OCI-LY7 (cell line): ENCODE measurements around the gene TMEM178B. TPM values are rescaled to one million over a fixed set of nuclear protein-coding genes. Genes with fewer than 3 reads are reported as not detected.

ENCODE experiments used
- BruUV-seq: library from RNA; stranded (reverse); fragments of 400-500 nt; replicated peaks from 2 replicates; lab custom pipeline; 2021; lab: Mats Ljungman, UMichigan
- CTCF ChIA-PET: fragments of 300-600 bp; sonication (Branson Sonifier 250); formaldehyde crosslinking; loops from one replicate; lab custom pipeline; 2022; ENCODE audit warnings: antibody characterized with exemption; ENCODE audit not compliant: unreplicated experiment; lab: Charles Lee
- POLR2A ChIA-PET: fragments of 300-600 bp; sonication (Branson Sonifier 250); formaldehyde crosslinking; loops from one replicate; lab custom pipeline; 2022; ENCODE audit warnings: antibody characterized with exemption; lab: Charles Lee
- DNase-seq: peaks from one replicate; pipeline ENCODE4 v3.0.0-alpha.2; 2015; ENCODE audit warnings: low spot score
- H2AFZ ChIP-seq: fragments of 200-600 bp; sonication (generic), shearing (Covaris generic); 2 replicates; pipeline ENCODE4 v1.6.1; 2014; ENCODE audit warnings: mild to moderate bottlenecking, antibody characterized with exemption, low read length, moderate library complexity
- H3K27ac ChIP-seq: fragments of 200-600 bp; sonication (generic); 2 replicates; pipeline ENCODE4 v1.5.1; 2014; ENCODE audit warnings: mixed run types, low read depth, mild to moderate bottlenecking, moderate library complexity, low read length, inconsistent platforms; ENCODE audit not compliant: poor library complexity, severe bottlenecking
- H3K36me3 ChIP-seq: fragments of 200-600 bp; sonication (generic); 2 replicates; pipeline ENCODE4 v1.6.1; 2014; ENCODE audit warnings: mild to moderate bottlenecking, antibody characterized with exemption, low read length, moderate library complexity, mixed read lengths; ENCODE audit not compliant: insufficient read depth
- H3K4me1 ChIP-seq: fragments of 200-600 bp; sonication (generic); 2 replicates; pipeline ENCODE4 v1.5.1; 2014; ENCODE audit warnings: mild to moderate bottlenecking, low read length; ENCODE audit not compliant: insufficient read depth, poor library complexity, severe bottlenecking
- H3K4me2 ChIP-seq: fragments of 200-600 bp; sonication (generic); 2 replicates; pipeline ENCODE4 v1.6.1; 2014; ENCODE audit warnings: mild to moderate bottlenecking, low read length
- H3K4me3 ChIP-seq: fragments of 200-600 bp; sonication (generic); 2 replicates; pipeline ENCODE4 v1.5.1; 2014; ENCODE audit warnings: mild to moderate bottlenecking, low read depth, low read length; ENCODE audit not compliant: poor library complexity, severe bottlenecking
- H3K79me2 ChIP-seq: fragments of 200-600 bp; sonication (generic); 2 replicates; pipeline ENCODE4 v1.6.1; 2016; ENCODE audit warnings: low read depth, mild to moderate bottlenecking, low read length, moderate library complexity, mixed read lengths; ENCODE audit not compliant: insufficient read depth
- H3K9me2 ChIP-seq: fragments of 200-600 bp; sonication (generic); 2 replicates; pipeline ENCODE4 v1.6.1; 2016; ENCODE audit warnings: mild to moderate bottlenecking, low read length, mixed read lengths; ENCODE audit not compliant: insufficient read depth
- H3K9me3 ChIP-seq: fragments of 200-600 bp; sonication (generic); 2 replicates; pipeline ENCODE4 v1.6.1; 2014; ENCODE audit warnings: mild to moderate bottlenecking, mixed run types, low read length, mixed read lengths
- H4K20me1 ChIP-seq: fragments of 200-600 bp; sonication (generic); 2 replicates; pipeline ENCODE4 v1.6.1; 2014; ENCODE audit warnings: mild to moderate bottlenecking, antibody characterized with exemption, low read length, moderate library complexity, mixed read lengths; ENCODE audit not compliant: insufficient read depth
- EZH2phosphoT487 ChIP-seq: fragments of 200-600 bp; sonication (generic); IDR thresholded peaks from 2 replicates; pipeline ENCODE4 v1.6.1; 2018; ENCODE audit warnings: low read depth, borderline replicate concordance, mild to moderate bottlenecking, mixed run types, antibody characterized with exemption, low read length, moderate library complexity, mixed read lengths
- intact Hi-C: fragments of 100-400 bp; cut with micrococcal nuclease; formaldehyde crosslinking; loops from one replicate; pipeline ENCODE4 v1.10.0; 2022; ENCODE audit not compliant: unreplicated experiment
- total RNA-seq, 2 experiments: library from RNA; depleted of rRNA in 1 of 2; stranded (reverse); fragments of >200 nt in 1 of 2; shearing (Covaris generic) in 1 of 2; gene quantifications; 2 replicates each; pipeline ENCODE4 v1.2.3, GENCODE V29; 2014 to 2022
- TF ChIP-seq, protein P1 (sequence below): fragments of 200-600 bp; sonication (generic); conservative IDR thresholded peaks from 2 replicates; pipeline ENCODE4 v1.5.1; 2014; ENCODE audit warnings: mild to moderate bottlenecking, antibody characterized with exemption, low read length, moderate library complexity, mixed read lengths

TMEM178B gene
- total RNA-seq, 2 experiments from 2014 or later, result not detected

DNA sequence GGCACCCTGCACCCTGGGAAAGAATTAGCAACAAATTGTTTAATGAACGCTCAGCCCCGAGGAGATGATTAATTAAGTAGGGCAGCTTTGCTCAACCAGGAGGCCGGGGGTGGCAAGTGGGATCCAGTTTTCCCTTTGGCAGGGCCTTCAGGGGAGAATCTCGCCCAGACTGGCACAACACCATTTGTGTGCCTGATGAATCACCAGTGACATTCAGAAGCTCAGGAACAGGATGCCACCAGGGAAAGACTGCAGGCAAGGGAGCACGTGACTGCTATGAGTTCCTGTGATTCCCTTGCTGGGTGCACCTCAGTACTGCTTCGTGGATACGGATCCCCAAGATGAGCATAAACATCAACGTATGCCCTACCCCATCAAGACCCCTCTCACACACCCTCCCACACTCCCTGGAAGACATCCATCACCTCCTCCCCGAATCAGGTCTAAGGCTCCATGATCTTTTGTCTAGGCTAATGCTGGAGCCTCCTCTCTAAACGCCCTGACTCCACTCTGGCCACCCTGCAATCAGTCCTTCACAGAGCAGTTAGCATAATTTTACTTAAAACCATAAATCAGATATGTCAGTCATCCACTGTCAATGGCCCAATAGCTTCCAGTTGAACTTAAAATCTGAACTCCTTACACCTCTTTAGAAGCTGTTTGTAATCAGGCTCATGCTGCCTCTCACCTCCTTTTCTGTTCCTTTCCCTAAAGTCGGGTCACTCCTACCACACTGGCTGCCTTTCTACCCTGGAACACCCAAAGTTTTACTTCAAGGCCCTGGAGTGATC lies 368.2 kb downstream of the TMEM178B start:
- POLR2A ChIA-PET, result interaction anchor here (0.9 kb wide), 1 partner anchor 11 kb away, joined by 3 read pairs; no protein-coding TSS in a partner anchor
- H3K9me2 ChIP-seq, result no peaks in the 10 kb centered on the region
- no TSS peak for BruUV-seq

DNA sequence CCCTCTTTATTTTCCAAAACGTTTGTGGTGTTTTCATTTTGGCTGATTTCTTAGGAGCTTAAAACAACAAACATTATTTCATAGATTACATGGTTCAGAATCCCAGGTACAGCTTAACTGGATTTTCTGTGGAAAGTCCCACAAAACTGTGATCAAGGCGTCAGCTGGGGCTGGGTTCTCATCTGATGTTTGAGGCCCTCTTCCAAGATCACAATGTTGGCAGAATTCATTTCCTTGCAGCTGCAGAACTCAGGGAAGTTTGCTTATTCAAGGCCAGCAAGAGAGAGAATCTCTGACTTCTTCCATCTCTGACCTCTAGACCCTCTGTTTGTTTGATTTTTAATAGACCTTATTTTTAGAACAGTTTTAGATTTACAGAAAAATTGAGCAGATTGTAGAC lies 368.9 kb downstream of the TMEM178B start:
- no peaks in the 10 kb centered on the region for H3K9me3 ChIP-seq
- H3K4me1 ChIP-seq, result no peaks in the 10 kb centered on the region
- intact Hi-C loops, result no loop called here
- no peak overlapping the region for H3K4me2 ChIP-seq
- H4K20me1 ChIP-seq, result no peaks in the 10 kb centered on the region
- DNase-seq, result no peak
- no peak overlapping the region for H2AFZ ChIP-seq
- no peak overlapping the region for H3K27ac ChIP-seq
- BruUV-seq, result no TSS peak
- no peak for TF ChIP-seq EZH2phosphoT487
- TF ChIP-seq, protein P1, sequence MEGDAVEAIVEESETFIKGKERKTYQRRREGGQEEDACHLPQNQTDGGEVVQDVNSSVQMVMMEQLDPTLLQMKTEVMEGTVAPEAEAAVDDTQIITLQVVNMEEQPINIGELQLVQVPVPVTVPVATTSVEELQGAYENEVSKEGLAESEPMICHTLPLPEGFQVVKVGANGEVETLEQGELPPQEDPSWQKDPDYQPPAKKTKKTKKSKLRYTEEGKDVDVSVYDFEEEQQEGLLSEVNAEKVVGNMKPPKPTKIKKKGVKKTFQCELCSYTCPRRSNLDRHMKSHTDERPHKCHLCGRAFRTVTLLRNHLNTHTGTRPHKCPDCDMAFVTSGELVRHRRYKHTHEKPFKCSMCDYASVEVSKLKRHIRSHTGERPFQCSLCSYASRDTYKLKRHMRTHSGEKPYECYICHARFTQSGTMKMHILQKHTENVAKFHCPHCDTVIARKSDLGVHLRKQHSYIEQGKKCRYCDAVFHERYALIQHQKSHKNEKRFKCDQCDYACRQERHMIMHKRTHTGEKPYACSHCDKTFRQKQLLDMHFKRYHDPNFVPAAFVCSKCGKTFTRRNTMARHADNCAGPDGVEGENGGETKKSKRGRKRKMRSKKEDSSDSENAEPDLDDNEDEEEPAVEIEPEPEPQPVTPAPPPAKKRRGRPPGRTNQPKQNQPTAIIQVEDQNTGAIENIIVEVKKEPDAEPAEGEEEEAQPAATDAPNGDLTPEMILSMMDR, result no peak
- H3K4me3 ChIP-seq, result no peak overlapping the region
- POLR2A ChIA-PET, result interaction anchor here (0.6 to 0.9 kb wide), 2 partner anchors 11 to 739 kb away, joined by 3 to 4 read pairs; no protein-coding TSS in a partner anchor
- no peaks in the 10 kb centered on the region for H3K9me2 ChIP-seq
- CTCF ChIA-PET, result no interaction called here
- H3K79me2 ChIP-seq, result no peaks in the 10 kb centered on the region
- no peaks in the 10 kb centered on the region for H3K36me3 ChIP-seq

More for the DNA sequence above, 368.2 kb downstream of the TMEM178B start:
- Histone ChIP-seq H2AFZ (no peak overlapping the region), H3K4me2 (no peak overlapping the region), H4K20me1 (no peaks in the 10 kb centered on the region), H3K4me3 (no peak overlapping the region), H3K36me3 (no peaks in the 10 kb centered on the region), H3K27ac (no peak overlapping the region), H3K9me3 (no peaks in the 10 kb centered on the region), H3K4me1 (no peaks in the 10 kb centered on the region), H3K79me2 (no peaks in the 10 kb centered on the region)
- TF ChIP-seq, protein P1, result no peak
- no peak for TF ChIP-seq EZH2phosphoT487
- DNase-seq, result no peak
- intact Hi-C loops, result no loop called here
- CTCF ChIA-PET, result no interaction called here

DNA sequence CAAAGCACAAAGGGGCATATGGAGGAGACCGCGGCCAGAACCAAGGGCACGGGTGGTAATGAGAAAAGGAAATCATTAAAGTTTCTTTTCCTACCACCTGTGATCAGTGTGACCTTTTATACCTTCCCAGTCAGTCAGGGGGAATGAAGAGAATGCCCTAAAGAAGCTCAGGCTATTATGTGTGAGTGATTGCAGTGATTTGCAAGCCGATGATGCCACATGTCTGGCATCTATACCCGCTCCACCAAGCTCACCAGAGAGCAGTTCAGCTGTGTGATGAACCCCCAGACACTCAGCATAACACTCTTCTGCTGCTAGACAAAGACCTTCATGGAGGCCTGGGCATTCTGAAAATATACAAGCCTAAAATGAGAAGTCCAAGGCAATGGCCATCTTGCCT lies 371.1 kb downstream of the TMEM178B start:
- intact Hi-C loops, result no loop called here
- no peaks in the 10 kb centered on the region for H3K36me3 ChIP-seq
- H3K4me3 ChIP-seq, result no peak overlapping the region
- POLR2A ChIA-PET, result no interaction called here
- no peak overlapping the region for H3K27ac ChIP-seq
- no peaks in the 10 kb centered on the region for H3K9me2 ChIP-seq
- H3K4me2 ChIP-seq, result no peak overlapping the region
- BruUV-seq, result no TSS peak
- CTCF ChIA-PET, result no interaction called here
- no peaks in the 10 kb centered on the region for H4K20me1 ChIP-seq
- no peak overlapping the region for H2AFZ ChIP-seq
- H3K4me1 ChIP-seq, result no peaks in the 10 kb centered on the region
- no peak for TF ChIP-seq EZH2phosphoT487
- TF ChIP-seq, protein P1, result no peak
- no peaks in the 10 kb centered on the region for H3K9me3 ChIP-seq
- no peaks in the 10 kb centered on the region for H3K79me2 ChIP-seq
- no peak for DNase-seq
